Left colon (tissue), 2 donors: Measurements from ENCODE around the gene ZNF469. TPM values are rescaled to one million over a fixed set of nuclear protein-coding genes. Genes with fewer than 3 reads are reported as not detected.

Experiments used
- ATAC-seq: fragments of 200-7000 bp; cut with Tn5 transposase; one replicate; pipeline ENCODE4 v1.9.1; 2020; ENCODE audit warnings: mild to moderate bottlenecking, moderate library complexity
- DNase-seq, 2 donors: peaks; one replicate each; pipeline ENCODE4 v3.0.0-alpha.2; 2020
- intact Hi-C, 2 donors: fragments of 100-400 bp; cut with DNase I in 1 of 2; cut with micrococcal nuclease in 1 of 2; formaldehyde crosslinking; loops; one replicate each; pipeline versions ENCODE4 v1.11.2 to v1.14.0; 2022; cut with DNase I, micrococcal nuclease
- total RNA-seq, 2 donors: library from RNA; stranded (reverse); fragmentation: NEBNext Ultra II Directional; extraction: Animal tissue kit (Norgen Biotek cat#: 25700); gene quantifications; one replicate each; pipeline ENCODE4 v1.2.1, GENCODE V29; 2021
- donor health status: DM: no; HTN: no; CAD: no.
- donor health status: DM: yes; HTN: yes; CAD: no.

ZNF469 gene
- total RNA-seq, 2 donors from 2014 or later: 0.27 to 0.70 TPM

DNA sequence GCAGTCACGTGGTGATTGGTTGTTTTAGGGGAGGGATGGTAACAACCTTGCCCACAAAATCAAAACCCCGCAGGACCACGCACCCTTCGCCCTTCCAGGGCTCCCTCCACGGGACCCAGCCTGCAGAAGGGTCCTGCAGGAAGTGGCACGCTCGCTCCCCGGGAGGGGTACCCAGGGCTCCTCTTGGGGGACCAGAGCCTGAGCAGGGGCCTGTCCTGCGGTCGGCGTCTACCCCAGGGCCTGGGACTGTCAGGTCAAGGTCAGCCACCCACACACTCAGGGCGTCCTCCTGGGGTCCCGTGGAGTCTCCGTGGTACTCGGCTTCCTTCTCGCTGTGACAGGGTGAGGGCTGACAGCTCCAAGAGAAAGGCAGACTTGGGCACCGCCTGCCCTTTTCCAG is 33.9 kb downstream of the ZNF469 start:
- DNase-seq (no peak), ATAC-seq (no peak)
- intact Hi-C loops: no loop called here

DNA sequence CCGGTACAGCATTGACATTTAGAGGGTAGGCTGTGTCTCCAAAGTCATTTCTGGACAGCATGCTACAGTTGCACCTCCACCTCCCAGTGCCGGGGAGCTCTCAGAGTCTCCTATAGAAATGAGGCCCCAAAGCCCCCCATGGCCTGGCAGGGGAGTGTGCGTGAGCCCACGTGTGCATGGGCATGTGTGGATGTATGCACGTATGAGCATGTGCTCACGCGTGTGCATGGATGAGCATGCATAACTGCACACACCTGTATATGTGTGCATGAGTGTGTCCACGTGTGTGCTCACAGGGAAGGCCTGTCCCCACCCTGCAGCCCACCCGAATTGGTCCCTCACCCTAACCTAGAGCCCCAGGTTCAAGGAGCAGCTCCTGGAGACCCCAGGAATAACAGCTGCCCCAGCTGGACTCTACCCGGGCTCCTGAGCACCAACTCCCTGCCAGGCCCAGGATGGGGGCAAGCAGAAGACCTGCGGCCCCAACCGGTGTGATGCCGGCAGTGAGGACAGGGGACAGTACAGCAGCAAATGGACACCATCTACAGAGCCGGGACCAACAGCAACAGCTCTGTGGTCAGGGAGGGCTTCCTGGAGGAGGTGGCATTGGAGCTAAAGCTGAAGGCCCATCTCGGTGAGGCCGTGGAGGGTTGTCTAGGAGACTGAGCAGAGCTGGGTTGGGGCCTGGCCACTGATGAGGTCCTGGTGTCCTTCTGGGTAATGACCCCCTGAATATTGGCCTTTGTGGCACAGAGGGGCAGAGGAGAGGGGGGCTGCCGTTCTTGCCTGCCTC is 35.1 kb downstream of the ZNF469 start:
- intact Hi-C loops: no loop called here
- DNase-seq (no peak), ATAC-seq (no peak)

DNA sequence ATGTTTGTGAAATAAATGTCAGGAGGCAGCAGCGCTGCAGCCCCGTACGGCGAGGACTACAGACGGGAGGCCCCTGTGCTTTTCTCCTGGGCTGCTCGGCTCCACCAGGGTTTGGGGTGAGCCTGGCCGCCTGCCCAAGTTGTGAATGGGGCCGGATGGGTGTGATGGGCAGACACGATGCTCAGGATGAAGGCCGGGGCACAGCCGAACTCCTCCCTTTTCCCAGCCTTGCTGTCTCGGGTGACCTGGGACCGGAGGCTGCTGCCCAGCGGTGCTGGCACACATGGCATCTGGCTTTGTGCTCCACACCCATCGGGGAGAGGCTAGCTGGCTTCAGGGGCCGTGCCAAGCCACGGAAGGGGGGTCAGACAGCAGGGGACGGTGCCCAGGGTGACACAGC is 36.1 kb downstream of the ZNF469 start:
- no peak for ATAC-seq
- no peak for DNase-seq
- intact Hi-C loops: no loop called here

DNA sequence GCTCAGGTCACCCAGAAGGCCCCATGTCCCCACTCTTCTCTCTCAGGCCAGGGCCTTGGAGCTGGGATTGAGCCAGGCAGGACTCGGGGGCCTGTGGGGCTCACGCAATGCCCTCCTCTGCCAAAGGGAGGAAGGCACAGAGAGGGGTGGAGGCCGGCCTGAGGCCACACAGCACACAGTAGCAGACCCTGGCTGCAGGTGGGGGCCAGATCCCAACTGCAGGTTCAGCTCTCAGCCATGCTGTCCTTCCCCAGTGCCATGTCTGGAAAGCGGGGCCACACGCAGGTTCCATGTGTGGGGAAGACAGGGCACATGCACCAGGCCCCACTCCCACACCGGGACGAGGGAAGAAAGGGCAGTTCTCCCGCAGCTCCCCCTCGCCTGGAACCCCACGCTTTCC is 37.0 kb downstream of the ZNF469 start:
- ATAC-seq (no peak), DNase-seq (no peak)
- intact Hi-C loops: no loop called here

DNA sequence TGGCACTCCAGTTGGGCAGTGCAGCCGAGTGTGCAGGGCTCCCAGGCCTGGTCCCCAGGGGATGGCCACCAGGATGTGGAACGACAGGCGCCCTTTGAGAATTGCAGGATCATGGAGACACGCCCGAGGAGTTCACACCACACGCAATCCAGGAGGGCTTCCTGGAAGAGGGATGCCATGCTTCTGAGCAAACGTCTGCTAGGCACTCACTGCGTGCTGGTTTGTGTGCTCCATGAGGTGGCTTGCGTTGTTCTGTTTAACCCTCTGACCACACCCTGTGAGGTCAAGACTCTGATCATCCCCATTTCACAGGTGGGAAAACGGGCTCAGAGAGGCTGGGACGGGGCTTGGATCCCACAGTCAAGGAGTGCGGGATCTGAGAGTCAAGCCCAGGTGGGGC is 37.7 kb downstream of the ZNF469 start:
- DNase-seq (no peak), ATAC-seq (no peak)
- intact Hi-C loops: no loop called here

DNA sequence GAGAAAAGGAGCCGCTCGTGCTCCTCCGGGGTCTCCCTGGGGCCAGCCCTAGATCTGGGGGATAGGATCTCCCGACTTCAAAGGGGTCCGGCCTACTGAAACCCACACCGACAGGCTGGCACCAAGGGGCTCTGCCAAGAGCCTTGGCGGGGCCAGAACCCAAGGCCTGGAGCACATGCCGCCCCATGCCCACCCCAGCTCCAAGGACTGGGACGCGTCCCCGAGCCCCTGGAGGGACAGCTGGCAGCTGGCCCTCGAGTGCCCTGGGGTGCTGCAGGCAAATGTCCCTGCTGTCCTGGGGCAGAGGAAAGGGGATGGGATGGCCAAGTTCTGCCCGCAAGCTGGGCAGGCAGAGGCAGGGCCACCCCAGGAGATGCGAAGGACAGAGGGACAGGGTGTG is 38.5 kb downstream of the ZNF469 start:
- DNase-seq: no peak
- no peak for ATAC-seq
- intact Hi-C loops: no loop called here

DNA sequence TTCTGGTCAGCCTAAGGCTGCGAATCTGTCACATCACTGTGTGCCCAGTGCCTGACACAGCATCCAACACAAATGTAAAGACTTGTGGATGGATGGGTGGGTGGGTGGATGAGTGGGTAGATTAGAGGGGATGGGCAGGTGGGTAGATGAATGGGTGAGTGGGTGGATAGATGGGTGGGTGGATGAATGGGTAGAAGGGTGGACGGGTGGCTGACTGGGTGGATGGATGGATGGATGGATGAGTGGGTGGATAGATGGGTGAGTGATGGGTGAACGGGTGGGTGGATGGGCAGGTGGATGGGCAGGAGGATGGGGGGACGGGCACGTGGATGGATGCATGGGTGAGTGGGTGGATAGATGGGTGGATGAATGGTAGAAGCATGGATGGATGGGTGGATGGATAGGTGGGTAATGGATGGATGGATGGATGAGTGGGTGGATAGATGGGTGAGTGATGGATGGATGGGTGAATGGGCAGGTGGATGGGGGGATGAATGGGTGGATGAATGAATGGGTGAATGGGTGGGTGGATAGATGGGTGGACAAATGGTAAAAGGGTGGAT is 39.2 kb downstream of the ZNF469 start:
- ATAC-seq (no peak), DNase-seq (no peak)
- intact Hi-C loops: no loop called here

DNA sequence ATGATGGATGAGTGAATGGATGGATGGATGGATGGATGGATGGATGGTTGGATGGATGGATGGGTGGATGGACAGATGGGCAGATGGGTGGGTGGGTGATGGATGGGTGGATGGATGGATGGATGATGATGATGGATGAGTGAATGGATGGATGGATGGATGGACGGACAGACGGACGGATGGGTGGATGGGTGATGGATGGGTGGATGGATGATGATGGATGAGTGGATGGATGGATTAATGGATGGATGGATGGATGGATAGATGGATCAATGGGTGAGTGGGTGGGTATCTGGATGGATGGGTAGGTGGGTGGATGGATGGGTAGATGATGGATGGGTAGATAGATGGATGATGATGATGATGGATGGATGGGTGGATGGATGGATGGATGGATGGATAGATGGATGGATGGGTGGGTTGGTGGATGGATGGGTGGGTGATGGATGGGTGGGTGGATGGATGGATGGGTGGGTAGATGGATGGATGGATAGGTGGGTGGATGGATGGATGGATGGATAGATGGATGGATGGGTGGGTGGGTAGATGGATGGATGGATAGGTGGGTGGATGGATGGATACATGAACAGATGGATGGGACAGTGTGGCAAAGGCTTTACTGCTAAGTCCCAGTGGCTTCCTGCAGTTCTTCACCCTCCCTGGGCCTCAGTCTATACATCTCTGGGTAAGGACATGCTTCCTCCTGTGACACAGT is 40.1 kb downstream of the ZNF469 start:
- no peak for ATAC-seq
- no peak for DNase-seq

DNA sequence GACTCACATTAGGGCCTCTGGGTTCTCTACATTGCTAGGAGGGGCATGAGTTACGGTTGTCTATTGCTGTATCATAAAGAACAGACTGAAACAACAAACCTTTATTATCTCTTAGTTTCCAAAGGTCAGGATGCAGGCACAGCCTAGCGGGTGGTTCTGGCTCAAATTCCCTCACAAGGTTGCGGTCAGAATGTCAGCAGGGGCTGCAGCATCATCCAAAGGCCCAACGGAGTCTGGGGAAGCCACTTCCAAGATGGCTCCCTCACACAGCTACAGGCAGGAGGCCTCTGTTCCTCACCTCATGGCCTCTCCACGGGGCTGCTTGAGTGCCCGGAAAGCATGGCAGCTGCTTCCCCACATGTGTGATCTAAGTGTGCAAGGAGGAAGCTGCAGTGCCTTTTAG is 40.7 kb downstream of the ZNF469 start:
- ATAC-seq (peak; percentile 80), DNase-seq (no peak)
- intact Hi-C loops: no loop called here

More for the DNA sequence above, 40.1 kb downstream of the ZNF469 start:
- intact Hi-C loops: no loop called here

DNA sequence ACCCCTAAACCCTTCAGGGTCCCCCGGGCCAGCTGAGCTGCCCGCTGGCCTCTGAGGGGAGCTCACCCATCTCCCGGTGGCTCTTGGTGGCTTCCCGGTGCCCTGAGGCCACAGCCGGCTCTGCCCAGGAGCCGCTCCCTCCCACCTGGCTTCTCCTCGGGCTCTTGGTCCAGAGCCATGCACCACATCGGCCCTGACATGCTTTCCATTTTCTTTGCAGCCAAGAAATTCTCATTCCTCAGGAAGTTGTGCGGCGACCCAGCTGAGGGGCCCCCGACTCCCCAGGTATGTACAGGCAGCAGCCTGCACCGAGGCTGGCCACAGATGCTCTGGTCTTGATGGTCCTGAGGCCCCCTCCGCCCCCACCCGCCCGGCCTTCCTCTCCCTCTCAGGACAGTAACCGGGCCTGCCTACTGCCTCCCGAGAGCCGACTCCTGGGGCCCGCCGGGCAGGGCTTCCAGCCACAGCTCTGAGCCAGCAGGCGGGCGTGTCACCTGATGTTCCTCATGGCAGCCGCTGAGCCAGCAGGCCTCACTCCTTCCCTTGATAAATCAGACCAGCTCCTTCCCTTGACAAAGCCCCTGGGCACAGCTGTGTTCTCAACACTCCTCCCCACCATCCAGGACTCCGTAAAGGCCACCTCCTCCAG is 42.0 kb downstream of the ZNF469 start:
- DNase-seq (no peak), ATAC-seq (no peak)
- intact Hi-C loops: no loop called here

DNA sequence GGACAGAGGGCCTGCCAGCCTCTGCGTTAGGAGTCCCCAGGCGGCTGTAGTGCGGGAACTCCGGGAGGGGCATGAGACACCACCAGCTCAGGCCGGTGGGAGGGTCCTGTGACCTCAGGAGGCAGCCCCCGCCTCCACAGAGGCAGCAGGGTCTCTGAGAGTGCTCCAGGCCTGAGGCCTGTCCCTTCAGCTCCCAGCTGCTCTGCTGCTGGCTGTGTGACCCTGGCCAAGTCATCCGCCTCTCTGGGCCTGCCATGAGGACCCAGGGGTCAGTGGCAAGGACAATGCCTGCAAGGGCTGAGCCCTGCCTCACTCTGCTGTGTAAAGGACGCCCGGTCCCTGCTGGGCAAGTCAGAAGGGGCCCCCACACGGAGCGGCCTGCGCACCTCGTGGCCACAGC is 43.3 kb downstream of the ZNF469 start:
- intact Hi-C loops: no loop called here
- no peak for ATAC-seq
- no peak for DNase-seq

DNA sequence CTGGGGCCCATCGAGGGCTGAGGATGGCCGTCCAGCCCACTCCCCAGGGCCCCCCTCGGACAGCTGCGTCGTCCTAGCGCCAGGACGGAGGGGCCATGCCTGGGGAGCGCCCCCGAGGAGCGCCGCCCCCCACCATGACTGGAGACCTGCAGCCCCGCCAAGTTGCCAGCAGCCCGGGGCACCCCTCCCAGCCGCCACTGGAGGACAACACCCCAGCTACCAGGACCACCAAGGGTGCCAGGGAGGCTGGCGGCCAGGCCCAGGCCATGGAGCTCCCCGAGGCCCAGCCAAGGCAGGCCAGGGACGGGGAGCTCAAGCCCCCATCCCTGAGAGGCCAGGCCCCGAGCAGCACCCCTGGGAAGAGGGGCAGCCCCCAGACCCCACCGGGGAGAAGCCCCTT is 44.6 kb downstream of the ZNF469 start:
- intact Hi-C loops: no loop called here
- ATAC-seq: no peak

DNA sequence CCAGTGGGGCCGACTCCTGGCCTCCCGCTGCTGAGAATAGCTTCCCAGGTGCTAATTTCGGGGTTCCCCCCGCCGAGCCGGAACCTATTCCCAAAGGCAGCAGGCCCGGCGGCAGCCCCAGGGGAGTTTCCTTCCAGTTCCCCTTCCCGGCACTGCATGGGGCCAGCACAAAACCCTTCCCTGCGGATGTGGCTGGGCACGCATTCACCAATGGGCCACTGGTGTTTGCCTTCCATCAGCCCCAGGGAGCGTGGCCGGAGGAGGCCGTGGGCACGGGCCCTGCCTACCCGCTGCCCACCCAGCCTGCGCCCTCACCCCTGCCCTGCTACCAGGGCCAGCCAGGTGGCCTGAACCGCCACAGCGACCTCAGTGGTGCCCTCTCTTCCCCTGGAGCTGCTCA is 45.4 kb downstream of the ZNF469 start:
- DNase-seq (no peak), ATAC-seq (no peak)
- intact Hi-C loops: no loop called here

More for the DNA sequence above, 44.6 kb downstream of the ZNF469 start:
- no peak for DNase-seq

DNA sequence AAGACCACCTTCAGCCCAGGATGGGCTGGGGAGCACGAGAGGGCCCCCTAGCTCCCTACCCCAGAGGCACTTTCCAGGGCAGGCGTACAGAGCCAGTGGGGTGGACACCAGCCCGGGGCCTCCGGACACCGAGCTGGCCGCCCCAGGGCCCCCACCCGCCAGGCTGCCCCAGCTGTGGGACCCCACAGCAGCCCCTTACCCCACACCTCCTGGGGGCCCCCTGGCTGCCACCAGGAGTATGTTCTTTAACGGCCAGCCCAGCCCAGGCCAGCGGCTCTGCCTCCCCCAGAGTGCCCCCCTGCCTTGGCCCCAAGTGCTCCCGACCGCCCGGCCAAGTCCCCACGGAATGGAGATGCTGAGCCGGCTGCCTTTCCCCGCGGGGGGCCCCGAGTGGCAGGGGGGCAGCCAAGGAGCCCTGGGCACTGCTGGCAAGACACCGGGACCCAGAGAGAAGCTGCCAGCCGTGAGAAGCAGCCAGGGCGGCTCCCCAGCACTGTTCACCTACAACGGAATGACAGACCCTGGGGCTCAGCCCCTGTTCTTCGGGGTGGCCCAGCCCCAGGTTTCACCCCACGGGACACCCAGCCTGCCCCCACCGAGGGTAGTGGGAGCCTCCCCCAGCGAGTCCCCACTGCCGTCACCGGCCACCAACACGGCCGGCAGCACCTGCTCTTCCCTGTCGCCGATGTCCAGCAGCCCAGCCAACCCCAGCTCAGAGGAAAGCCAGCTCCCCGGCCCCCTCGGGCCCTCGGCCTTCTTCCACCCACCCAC is 46.0 kb downstream of the ZNF469 start:
- ATAC-seq (no peak), DNase-seq (no peak)
- intact Hi-C loops: no loop called here

DNA sequence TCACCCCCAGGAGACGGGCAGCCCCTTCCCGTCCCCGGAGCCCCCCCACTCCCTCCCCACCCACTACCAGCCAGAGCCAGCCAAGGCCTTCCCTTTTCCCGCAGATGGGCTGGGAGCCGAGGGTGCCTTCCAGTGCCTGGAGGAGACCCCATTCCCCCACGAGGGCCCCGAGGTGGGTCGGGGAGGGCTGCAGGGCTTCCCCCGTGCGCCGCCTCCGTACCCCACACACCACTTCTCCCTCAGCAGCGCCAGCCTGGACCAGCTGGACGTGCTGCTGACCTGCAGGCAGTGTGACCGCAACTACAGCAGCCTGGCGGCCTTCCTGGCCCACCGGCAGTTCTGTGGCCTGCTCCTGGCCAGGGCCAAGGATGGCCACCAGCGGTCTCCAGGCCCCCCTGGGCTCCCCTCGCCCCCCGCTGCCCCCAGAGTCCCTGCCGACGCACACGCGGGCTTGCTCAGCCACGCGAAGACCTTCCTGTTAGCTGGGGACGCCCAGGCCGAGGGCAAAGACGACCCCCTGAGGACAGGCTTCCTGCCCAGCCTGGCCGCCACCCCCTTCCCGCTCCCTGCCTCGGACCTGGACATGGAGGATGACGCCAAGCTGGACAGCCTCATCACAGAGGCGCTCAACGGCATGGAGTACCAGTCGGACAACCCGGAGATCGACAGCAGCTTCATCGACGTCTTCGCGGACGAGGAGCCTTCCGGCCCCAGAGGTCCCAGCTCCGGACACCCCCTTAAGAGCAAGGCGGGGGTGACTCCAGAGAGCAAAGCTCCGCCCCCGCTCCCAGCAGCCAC is 46.8 kb downstream of the ZNF469 start:
- intact Hi-C loops: no loop called here
- DNase-seq (no peak), ATAC-seq (no peak)

DNA sequence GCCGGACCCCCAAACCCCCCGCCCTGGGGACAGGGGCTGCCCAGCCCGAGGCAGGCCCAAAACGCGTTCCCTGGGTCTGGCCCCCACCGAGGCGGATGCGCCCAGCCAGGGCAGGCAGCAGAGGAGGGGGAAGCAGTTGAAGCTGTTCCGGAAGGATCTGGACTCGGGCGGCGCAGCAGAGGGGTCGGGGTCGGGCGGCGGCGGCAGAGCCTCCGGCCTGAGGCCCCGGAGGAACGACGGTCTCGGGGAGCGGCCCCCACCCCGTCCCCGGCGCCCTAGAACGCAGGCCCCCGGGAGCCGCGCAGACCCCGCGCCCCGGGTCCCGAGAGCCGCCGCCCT is 47.4 kb downstream of the ZNF469 start:
- DNase-seq (no peak), ATAC-seq (no peak)
- intact Hi-C loops: no loop called here

DNA sequence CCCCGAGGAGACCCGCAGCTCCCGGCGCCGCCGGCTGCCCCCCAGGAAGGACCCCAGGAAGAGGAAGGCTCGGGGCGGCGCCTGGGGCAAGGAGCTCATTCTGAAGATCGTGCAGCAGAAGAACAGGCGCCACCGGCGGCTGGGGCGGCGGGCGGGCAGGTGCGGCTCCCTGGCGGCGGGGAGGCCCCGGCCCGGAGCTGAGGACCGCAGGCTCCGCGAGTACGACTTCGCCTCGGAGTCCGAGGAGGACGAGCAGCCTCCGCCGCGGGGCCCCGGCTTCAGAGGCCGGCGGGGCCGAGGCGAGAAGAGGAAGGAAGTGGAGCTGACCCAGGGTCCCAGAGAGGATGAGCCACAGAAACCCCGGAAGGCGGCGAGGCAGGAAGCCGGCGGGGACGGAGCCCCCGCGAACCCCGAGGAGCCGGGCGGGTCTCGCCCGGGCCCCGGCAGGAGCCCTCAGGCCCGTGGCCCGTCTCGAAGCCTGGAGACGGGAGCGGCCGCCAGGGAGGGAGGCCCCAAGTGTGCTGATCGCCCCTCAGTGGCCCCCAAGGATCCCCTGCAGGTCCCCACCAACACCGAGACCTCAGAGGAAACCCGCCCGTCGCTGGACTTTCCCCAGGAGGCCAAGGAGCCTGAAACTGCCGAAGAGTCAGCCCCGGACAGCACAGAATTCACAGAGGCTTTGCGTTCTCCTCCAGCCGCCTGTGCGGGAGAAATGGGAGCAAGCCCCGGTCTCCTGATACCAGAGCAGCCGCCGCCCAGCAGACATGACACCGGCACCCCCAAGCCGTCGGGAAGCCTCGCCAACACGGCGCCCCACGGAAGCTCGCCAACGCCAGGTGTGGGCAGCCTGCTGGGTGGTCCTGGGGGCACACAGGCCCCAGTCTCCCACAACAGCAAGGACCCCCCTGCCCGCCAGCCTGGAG is 48.0 kb downstream of the ZNF469 start:
- ATAC-seq (peak; percentile 21), DNase-seq (peak in 1 of 2 donors; percentile 45)
- intact Hi-C loops: no loop called here
